Upper lobe of left lung (tissue), 6 donors: ENCODE data around the gene PRPF18. TPM values are rescaled to one million over a fixed set of nuclear protein-coding genes. Genes with fewer than 3 reads are reported as not detected.

Experiments used
- ATAC-seq, 2 donors: fragments of 200-7000 bp; cut with Tn5 transposase; one replicate each; pipeline ENCODE4 v1.9.1; 2022; ENCODE audit warnings: mild to moderate bottlenecking in 2 of 2, moderate library complexity in 2 of 2; ENCODE audit not compliant: low FRiP score in 2 of 2
- DNase-seq, 2 donors: peaks; one replicate each; pipeline ENCODE4 v3.0.0-alpha.2; 2019 to 2020
- H3K27ac ChIP-seq, 4 donors: fragments of 200-600 bp; sonication (generic); one replicate each; pipeline ENCODE4 v1.5.1; 2016 to 2019
- H3K27me3 ChIP-seq, 4 donors: fragments of 200-600 bp; sonication (generic); one replicate each; pipeline ENCODE4 v1.5.1; 2017 to 2019
- H3K36me3 ChIP-seq, 4 donors: fragments of 200-600 bp; sonication (generic); one replicate each; pipeline ENCODE4 v1.5.1; 2016 to 2019
- H3K4me1 ChIP-seq, 4 donors: fragments of 200-600 bp; sonication (generic); one replicate each; pipeline ENCODE4 v1.5.1; 2018 to 2019
- H3K4me3 ChIP-seq, 4 donors: fragments of 200-600 bp; sonication (generic); one replicate each; pipeline ENCODE4 v1.5.1; 2017 to 2019; ENCODE audit warnings: mild to moderate bottlenecking in 2 of 4, moderate library complexity in 1 of 4
- H3K9me3 ChIP-seq, 4 donors: fragments of 200-600 bp; sonication (generic); one replicate each; pipeline ENCODE4 v1.5.1; 2018 to 2019
- EP300 ChIP-seq, 4 donors: sonication (generic); formaldehyde crosslinking; IDR thresholded peaks; one replicate each; pipeline ENCODE4 v1.5.1; 2017; ENCODE audit warnings: antibody characterized with exemption in 4 of 4, control low read depth in 2 of 4
- POLR2A ChIP-seq, 4 donors: fragments of 450-650 bp; IDR thresholded peaks; one replicate each; pipeline ENCODE4 v1.5.1; 2016 to 2017; ENCODE audit warnings: antibody characterized with exemption in 4 of 4, mild to moderate bottlenecking in 2 of 4
- POLR2AphosphoS5 ChIP-seq, 2 donors: sonication (generic); formaldehyde crosslinking; IDR thresholded peaks; one replicate each; pipeline ENCODE4 v1.5.1; 2017; ENCODE audit warnings: antibody characterized with exemption in 2 of 2
- WGBS, 2 donors: methylation state at CpG; one replicate each; pipeline ENCODE4 v1.1.5; 2017 to 2018; 5-methylcytosine and 5-hydroxymethylcytosine counted together
- total RNA-seq, 6 donors: library from RNA; depleted of rRNA in 4 of 6; stranded (reverse); fragments of >200 nt in 4 of 6; gene quantifications; one replicate each; pipeline versions ENCODE4 v1.1.0 to v1.2.1, GENCODE V29; 2016 to 2021
- TF ChIP-seq, protein P1 (sequence below), 6 experiments: fragments of 450-650 bp in 4 of 6; fragments of 200-600 bp in 2 of 6; sonication (generic) in 2 of 6; IDR thresholded peaks; one replicate each; pipeline ENCODE4 v1.5.1; 2016 to 2019; ENCODE audit warnings: antibody characterized with exemption in 6 of 6
- donor health status: DM: no; HTN: no; CAD: no; lungs with moderate emphysema.
- donor health status: DM: no; HTN: yes; CAD: no; lungs with severe emphysema.

Gene PRPF18
- total RNA-seq, 6 donors from 2014 or later: 14.4 to 50.3 (median 22.3) TPM

DNA sequence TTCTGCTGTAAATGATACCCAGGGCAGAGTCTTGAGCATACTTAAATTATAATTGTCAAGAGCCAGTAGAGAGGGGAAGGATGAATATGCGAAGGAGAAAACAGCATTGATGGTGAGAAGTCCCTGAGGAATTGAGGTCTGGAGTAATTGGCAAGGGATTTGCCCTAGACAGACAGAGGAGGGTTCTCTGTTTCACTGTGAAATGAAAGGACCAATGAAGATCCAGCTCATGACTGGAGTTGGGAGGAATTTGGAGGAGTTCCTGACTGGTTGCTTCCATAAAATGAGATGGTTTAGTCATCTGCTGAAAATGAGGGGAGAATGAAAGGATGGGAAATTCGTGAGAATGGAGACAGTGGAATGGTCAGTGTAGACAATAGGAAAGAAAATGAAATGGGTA lies 6.8 kb downstream of the PRPF18 start:
- no peak for TF ChIP-seq EP300 (IDR thresholded peaks at IDR 0.05)
- no peak for TF ChIP-seq POLR2A (IDR thresholded peaks at IDR 0.05)
- TF ChIP-seq, protein P1, sequence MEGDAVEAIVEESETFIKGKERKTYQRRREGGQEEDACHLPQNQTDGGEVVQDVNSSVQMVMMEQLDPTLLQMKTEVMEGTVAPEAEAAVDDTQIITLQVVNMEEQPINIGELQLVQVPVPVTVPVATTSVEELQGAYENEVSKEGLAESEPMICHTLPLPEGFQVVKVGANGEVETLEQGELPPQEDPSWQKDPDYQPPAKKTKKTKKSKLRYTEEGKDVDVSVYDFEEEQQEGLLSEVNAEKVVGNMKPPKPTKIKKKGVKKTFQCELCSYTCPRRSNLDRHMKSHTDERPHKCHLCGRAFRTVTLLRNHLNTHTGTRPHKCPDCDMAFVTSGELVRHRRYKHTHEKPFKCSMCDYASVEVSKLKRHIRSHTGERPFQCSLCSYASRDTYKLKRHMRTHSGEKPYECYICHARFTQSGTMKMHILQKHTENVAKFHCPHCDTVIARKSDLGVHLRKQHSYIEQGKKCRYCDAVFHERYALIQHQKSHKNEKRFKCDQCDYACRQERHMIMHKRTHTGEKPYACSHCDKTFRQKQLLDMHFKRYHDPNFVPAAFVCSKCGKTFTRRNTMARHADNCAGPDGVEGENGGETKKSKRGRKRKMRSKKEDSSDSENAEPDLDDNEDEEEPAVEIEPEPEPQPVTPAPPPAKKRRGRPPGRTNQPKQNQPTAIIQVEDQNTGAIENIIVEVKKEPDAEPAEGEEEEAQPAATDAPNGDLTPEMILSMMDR (IDR thresholded peaks at IDR 0.05): no peak
- TF ChIP-seq POLR2AphosphoS5 (IDR thresholded peaks at IDR 0.05): no peak
- no peaks in the 10 kb centered on the region for H3K27me3 ChIP-seq
- H3K4me3 ChIP-seq: no peak overlapping the region
- H3K4me1 ChIP-seq: peaks cover 0 to 5% (median 0%) of the 10 kb centered on the region in 4 donors
- no peak overlapping the region for H3K27ac ChIP-seq
- no peaks in the 10 kb centered on the region for H3K9me3 ChIP-seq
- ATAC-seq (no peak), DNase-seq (no peak)
- peaks cover 0 to 36% (median 4%) of the 10 kb centered on the region in 4 donors for H3K36me3 ChIP-seq
- WGBS, 2 donors: 84 to 89% methylated on average over 2 of the region's 2 CpGs

DNA sequence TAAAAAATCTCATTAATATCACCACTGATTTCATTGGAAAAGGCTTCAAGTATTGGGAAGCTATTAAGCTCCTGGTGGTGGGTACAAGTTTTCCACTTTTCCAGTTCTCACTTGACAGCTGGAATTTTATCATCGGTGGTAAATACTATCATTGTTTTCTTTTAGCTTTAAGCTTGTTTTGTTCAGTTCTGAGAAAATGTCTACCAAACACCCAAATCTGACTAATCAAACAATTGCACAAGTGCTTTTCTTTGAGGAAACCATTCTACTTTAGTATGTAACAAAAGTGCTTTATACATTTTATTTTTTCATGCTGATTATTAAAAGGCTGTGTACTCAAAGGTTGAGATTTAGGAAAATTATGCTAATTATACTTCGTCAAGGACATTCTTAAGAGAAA lies 7.9 kb downstream of the PRPF18 start:
- 93 to 95% methylated on average over 2 of the region's 2 CpGs for WGBS, 2 donors
- TF ChIP-seq, protein P1 (IDR thresholded peaks at IDR 0.05): no peak
- TF ChIP-seq EP300 (IDR thresholded peaks at IDR 0.05) (no peak), POLR2AphosphoS5 (IDR thresholded peaks at IDR 0.05) (no peak), POLR2A (IDR thresholded peaks at IDR 0.05) (no peak)
- H3K36me3 ChIP-seq: peaks cover 0 to 41% (median 4%) of the 10 kb centered on the region in 4 donors
- no peak overlapping the region for H3K27ac ChIP-seq
- DNase-seq (no peak), ATAC-seq (no peak)
- peaks cover 0 to 2% (median 0%) of the 10 kb centered on the region in 4 donors for H3K4me1 ChIP-seq
- no peaks in the 10 kb centered on the region for H3K9me3 ChIP-seq
- no peaks in the 10 kb centered on the region for H3K27me3 ChIP-seq
- H3K4me3 ChIP-seq: no peak overlapping the region

DNA sequence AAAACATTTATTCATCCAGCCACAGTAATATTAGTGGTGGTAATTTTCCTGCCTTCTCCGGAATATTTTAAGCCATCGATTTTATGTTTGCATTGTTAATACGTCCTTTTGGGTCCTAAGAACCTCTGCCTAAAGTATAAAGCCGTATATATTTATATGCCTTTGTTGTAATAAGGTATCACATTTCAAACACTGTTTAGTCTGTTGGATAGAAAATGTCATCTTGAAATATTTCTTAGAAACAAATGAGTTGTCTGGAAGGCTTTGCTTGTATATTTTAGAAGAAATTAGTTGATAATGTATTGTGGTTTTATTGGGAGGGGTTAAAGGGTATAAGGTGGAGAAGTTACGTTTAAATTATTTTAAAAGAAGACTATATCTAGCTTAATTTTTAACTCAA lies 11.1 kb downstream of the PRPF18 start:
- 79 to 82% methylated on average over 5 of the region's 5 CpGs for WGBS, 2 donors

DNA sequence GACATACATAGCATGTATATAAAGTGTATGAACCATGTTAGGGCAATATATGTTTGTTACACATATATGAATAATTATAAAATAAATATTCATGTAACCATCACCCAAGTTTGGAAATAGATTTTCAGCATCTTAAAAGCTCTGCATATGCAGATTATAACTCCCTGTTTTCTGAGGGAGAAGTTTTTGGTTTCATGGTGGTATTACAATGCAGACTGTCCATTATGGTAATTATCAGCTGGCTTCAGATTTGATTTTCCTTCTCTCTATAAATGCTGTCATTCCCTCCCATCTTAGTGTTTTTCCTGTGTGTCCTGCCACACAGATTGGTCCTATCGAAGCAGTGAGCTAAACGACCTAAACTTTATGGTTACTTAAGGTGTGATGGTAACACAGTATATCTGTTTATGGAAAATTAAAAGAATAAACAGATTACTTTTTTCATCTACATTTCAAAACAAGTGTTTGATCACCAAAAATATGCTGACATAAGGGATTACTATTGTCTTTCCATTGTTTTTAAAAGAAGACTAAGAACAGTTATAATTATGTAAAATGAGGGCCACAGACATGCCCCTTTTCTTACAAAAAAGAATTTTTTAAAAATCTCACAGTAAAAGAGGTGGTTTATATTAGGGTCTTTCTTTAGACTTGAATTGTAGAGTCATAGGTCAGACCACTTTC lies 17.7 kb downstream of the PRPF18 start:
- DNase-seq (no peak), ATAC-seq (no peak)
- Histone ChIP-seq H3K27ac (no peak overlapping the region), H3K36me3 (peaks cover 6 to 61% (median 25%) of the 10 kb centered on the region in 4 donors), H3K27me3 (no peaks in the 10 kb centered on the region), H3K4me3 (no peak overlapping the region), H3K4me1 (no peaks in the 10 kb centered on the region), H3K9me3 (no peaks in the 10 kb centered on the region)
- TF ChIP-seq POLR2AphosphoS5 (IDR thresholded peaks at IDR 0.05): no peak
- TF ChIP-seq POLR2A (IDR thresholded peaks at IDR 0.05): no peak
- TF ChIP-seq, protein P1 (IDR thresholded peaks at IDR 0.05): no peak
- no peak for TF ChIP-seq EP300 (IDR thresholded peaks at IDR 0.05)
- 84 to 89% methylated on average over 2 of the region's 2 CpGs for WGBS, 2 donors

More for the DNA sequence above, 11.1 kb downstream of the PRPF18 start:
- Histone ChIP-seq H3K9me3 (no peaks in the 10 kb centered on the region), H3K36me3 (peaks cover 0 to 58% (median 9%) of the 10 kb centered on the region in 4 donors), H3K27ac (no peak overlapping the region), H3K4me1 (no peaks in the 10 kb centered on the region), H3K27me3 (no peaks in the 10 kb centered on the region), H3K4me3 (no peak overlapping the region)
- no peak for DNase-seq
- TF ChIP-seq, protein P1 (IDR thresholded peaks at IDR 0.05): no peak
- no peak for TF ChIP-seq EP300 (IDR thresholded peaks at IDR 0.05)
- TF ChIP-seq POLR2A (IDR thresholded peaks at IDR 0.05): no peak
- ATAC-seq: no peak
